Kidney capillary endothelial cell (primary cell): Measurements from ENCODE around the gene TMEM190.
A peak's percentile ranks its signal among the peaks of the same experiment; 100 is the strongest.
"Not testable (repeated sequence)": the region's sequence is repeated elsewhere in the genome, so short reads cannot be mapped to it uniquely, and the experiment has no call there.

Experiments used
- DNase-seq: peaks from one replicate; pipeline ENCODE4 v3.0.0-alpha.2; 2018; ENCODE audit warnings: low spot score

TMEM190 gene

GRCh38 chr19:55376241-55376933, at the start of gene TMEM190:
TMEM190 (plus strand) TSS chr19:55376826; CDS start chr19:55376854, 28 bp downstream.
- DNase-seq, result no peak

GRCh38 chr19:55328774-55329318, 47.8 kb upstream of the TMEM190 start:
- DNase-seq, result not testable (repeated sequence)

GRCh38 chr19:55329791-55330190, 46.8 kb upstream of the TMEM190 start:
- not testable (repeated sequence) for DNase-seq

GRCh38 chr19:55333870-55334269, 42.8 kb upstream of the TMEM190 start:
- DNase-seq, result no peak

GRCh38 chr19:55336101-55336500, 40.5 kb upstream of the TMEM190 start:
- no peak for DNase-seq

GRCh38 chr19:55339105-55339888, 37.3 kb upstream of the TMEM190 start, which contains the start of gene KMT5C:
KMT5C (plus strand) TSS chr19:55339876; CDS start chr19:55341937, 2,061 bp downstream.
- peak; percentile 100 for DNase-seq

GRCh38 chr19:55339889-55340783, 36.5 kb upstream of the TMEM190 start:
- no peak for DNase-seq

- DNase-seq, result no peak
These were observed 35.9 kb upstream of the TMEM190 start for GRCh38 chr19:55340784-55341147.

GRCh38 chr19:55341171-55341588, 35.4 kb upstream of the TMEM190 start:
- no peak for DNase-seq

GRCh38 chr19:55341595-55342531, 34.8 kb upstream of the TMEM190 start:
- DNase-seq, result no peak

GRCh38 chr19:55344444-55344843, 32.2 kb upstream of the TMEM190 start:
- DNase-seq, result no peak

- no peak for DNase-seq
These were observed 31.4 kb upstream of the TMEM190 start for GRCh38 chr19:55345101-55345817.

- no peak for DNase-seq
These were observed 30.6 kb upstream of the TMEM190 start for GRCh38 chr19:55345818-55346724.

- DNase-seq, result no peak
These were observed 29.7 kb upstream of the TMEM190 start for GRCh38 chr19:55346725-55347441.

- DNase-seq, result no peak
These were observed 29.1 kb upstream of the TMEM190 start for GRCh38 chr19:55347442-55348009.

- no peak for DNase-seq
These were observed 28.1 kb upstream of the TMEM190 start for GRCh38 chr19:55348317-55349034.

GRCh38 chr19:55350620-55351315, 25.9 kb upstream of the TMEM190 start:
- no peak for DNase-seq
